ENCODE results near the gene SH3BP1. TPM values are rescaled to one million over a fixed set of nuclear protein-coding genes. Genes with fewer than 3 reads are reported as not detected.

SH3BP1 gene
- total and polyA plus RNA-seq, 2 of the 13 experiments (the other 11 are each of a cell fraction or from before 2014, with no cell fraction given): 8.4 to 18.5 TPM

- Histone ChIP-seq H3K4me1 (ENCODE audit: insufficient read depth, low read length) (peaks cover 40% of the 10 kb centered on the region), H3K79me2 (ENCODE audit: insufficient read depth, low read length) (peaks cover 10% of the 10 kb centered on the region), H3K27me3 (ENCODE audit: control insufficient read depth in 1 of 2, insufficient read depth in 2 of 2, low read length in 2 of 2) (no peaks in the 10 kb centered on the region), H2AFZ (ENCODE audit: low read length) (no peak overlapping the region), H3K4me2 (ENCODE audit: low read depth, low read length) (no peak overlapping the region), H3K9me3 (ENCODE audit: low read length) (no peaks in the 10 kb centered on the region), H4K20me1 (ENCODE audit: insufficient read depth, low read length) (0 out of 2 replicates have a peak, but pooled peaks cover 4% of the 10 kb centered on the region), H3K36me3 (replicated peaks in 1 of 2; ENCODE audit: control insufficient read depth in 1 of 2, insufficient read depth in 2 of 2, low read length in 2 of 2) (peaks cover 14 to 33% of the 10 kb centered on the region in 2 experiments; a peak in 4 of 5 replicates), H3K9ac (ENCODE audit: insufficient read depth, low read depth, low read length) (no peak overlapping the region), H3K27ac (ENCODE audit: extremely low read length, insufficient read depth, low read length) (no peak overlapping the region), H3K4me3 (replicated peaks in 1 of 3; ENCODE audit: insufficient read depth in 1 of 3, low read depth in 2 of 3, low read length in 3 of 3) (no peak overlapping the region; a peak in 1 of 6 replicates)
- WGBS (ENCODE audit: low lambda C conversion rate): 84% methylated on average over 3 of the region's 9 CpGs
- no TSS peak for BruUV-seq (replicated peaks)
- intact Hi-C loops (cut with micrococcal nuclease; ENCODE audit: unreplicated experiment) (loop anchor here (1.0 kb wide), 1 partner anchor 38 kb away; no protein-coding TSS in a partner anchor), in situ Hi-C loops (cut with HindIII; ENCODE audit: extremely low pct_ligation_motif_present, low pct_unique_long_range_greater_than_20kb) (no loop called here)
- ATAC-seq (peak; percentile 61), DNase-seq (ENCODE audit: low spot score) (no peak), FAIRE-seq (peak; percentile 39)
- CTCF ChIA-PET (ENCODE audit: low intra/inter-chr PET ratio, low total read pairs): interaction anchor here (3.2 kb wide), 1 partner anchor 38 kb away, joined by 21 read pairs; no protein-coding TSS in a partner anchor
- POLR2A ChIA-PET: interaction anchor here (0.6 to 15.8 kb wide), 10 partner anchors 9 to 159 kb away, joined by 3 to 242 read pairs (median 7); partner anchors contain the start of genes GGA1, NOL12 and PDXP
- TF ChIP-seq ZSCAN21 (CRISPR knock-in tag; IDR thresholded peaks at IDR 0.05; ENCODE audit: borderline replicate concordance): 0 out of 2 replicates have a peak, but pooled peaks have one; percentile 35
- no peak for TF ChIP-seq THYN1 (CRISPR knock-in tag; IDR thresholded peaks at IDR 0.05; ENCODE audit: borderline replicate concordance, low read depth)
- TF ChIP-seq ZNF891 (CRISPR knock-in tag; IDR thresholded peaks at IDR 0.05): no peak
- TF ChIP-seq, protein P1, sequence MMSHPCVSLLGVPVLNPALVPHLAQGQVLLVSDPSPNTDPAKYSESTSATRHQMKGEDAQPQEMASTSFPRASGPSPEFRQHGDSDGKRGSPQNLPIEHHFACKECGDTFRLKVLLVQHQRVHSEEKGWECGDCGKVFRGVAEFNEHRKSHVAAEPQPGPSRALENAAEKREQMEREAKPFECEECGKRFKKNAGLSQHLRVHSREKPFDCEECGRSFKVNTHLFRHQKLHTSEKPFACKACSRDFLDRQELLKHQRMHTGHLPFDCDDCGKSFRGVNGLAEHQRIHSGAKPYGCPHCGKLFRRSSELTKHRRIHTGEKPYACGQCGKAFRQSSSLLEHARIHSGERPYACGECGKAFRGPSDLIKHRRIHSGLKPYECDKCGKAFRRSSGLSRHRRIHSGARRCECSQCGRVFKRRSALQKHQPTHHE (CRISPR knock-in tag; IDR thresholded peaks at IDR 0.05; ENCODE audit: borderline replicate concordance): no peak
- TF ChIP-seq NRL (CRISPR knock-in tag; IDR thresholded peaks at IDR 0.05; ENCODE audit: borderline replicate concordance): peak; percentile 64; the same call in 1 of the 2 replicates
- 0 out of 2 replicates have a peak, but pooled peaks have one; percentile 64 for TF ChIP-seq ZNF224 (CRISPR knock-in tag; IDR thresholded peaks at IDR 0.05)
- TF ChIP-seq SALL1 (CRISPR knock-in tag; IDR thresholded peaks at IDR 0.05): peak; percentile 36; the same call in 1 of the 2 replicates
- 0 out of 2 replicates have a peak, but pooled peaks have one; percentile 48 for TF ChIP-seq ZNF572 (CRISPR knock-in tag; IDR thresholded peaks at IDR 0.05)
- TF ChIP-seq ZBTB7A (CRISPR knock-in tag; IDR thresholded peaks at IDR 0.05): 0 out of 2 replicates have a peak, but pooled peaks have one; percentile 30
- peak; percentile 86 for TF ChIP-seq XRCC5 (optimal IDR thresholded peaks at IDR 0.05; ENCODE audit: low read length)
- TF ChIP-seq ETS1 (CRISPR knock-in tag; IDR thresholded peaks at IDR 0.05): no peak
- no peak for TF ChIP-seq KMT2B (CRISPR knock-in tag; IDR thresholded peaks at IDR 0.05)
- TF ChIP-seq RXRB (CRISPR knock-in tag; IDR thresholded peaks at IDR 0.05; ENCODE audit: borderline replicate concordance): peak; percentile 40; the same call in 1 of the 2 replicates
- peak; percentile 21 to 40; a peak in 2 of 4 replicates for TF ChIP-seq HMGXB4 (CRISPR knock-in tag; IDR thresholded peaks at IDR 0.05; ENCODE audit: borderline replicate concordance in 1 of 2, low read depth in 1 of 2)
- TF ChIP-seq ATF7-NPFF (CRISPR knock-in tag; IDR thresholded peaks at IDR 0.05; ENCODE audit: low read depth): 0 out of 2 replicates have a peak, but pooled peaks have one; percentile 16
- TF ChIP-seq ZNF724P (CRISPR knock-in tag; IDR thresholded peaks at IDR 0.05; ENCODE audit: borderline replicate concordance): peak; percentile 32; the same call in 1 of the 2 replicates
- peak; percentile 53; the same call in 1 of the 2 replicates for TF ChIP-seq ZFX (CRISPR knock-in tag; IDR thresholded peaks at IDR 0.05; ENCODE audit: low read depth)
These were observed 3.9 kb downstream of the SH3BP1 start for GRCh38 chr22:37643225-37643847.

All from HepG2 (cell line).